Sigmoid colon (tissue), 4 donors: ENCODE results near the gene ACTL8.

Source experiments
- EP300 ChIP-seq, 4 donors: sonication (generic); formaldehyde crosslinking; IDR thresholded peaks; one replicate each; pipeline ENCODE4 v1.6.1; 2017; ENCODE audit warnings: antibody characterized with exemption in 4 of 4
- POLR2A ChIP-seq, 2 donors: fragments of 450-650 bp; IDR thresholded peaks; one replicate each; pipeline ENCODE4 v1.6.1; 2016; ENCODE audit warnings: antibody characterized with exemption in 2 of 2, mild to moderate bottlenecking in 2 of 2, moderate library complexity in 2 of 2
- POLR2AphosphoS5 ChIP-seq, 4 donors: sonication (generic); formaldehyde crosslinking; IDR thresholded peaks; one replicate each; pipeline ENCODE4 v1.6.1; 2017; ENCODE audit warnings: antibody characterized with exemption in 4 of 4
- TF ChIP-seq, protein P1 (sequence below), 4 experiments: fragments of 450-650 bp in 3 of 4; fragments of 200-600 bp in 1 of 4; IDR thresholded peaks; one replicate each; pipeline ENCODE4 v1.5.1; 2016 to 2019; ENCODE audit warnings: antibody characterized with exemption in 4 of 4, mild to moderate bottlenecking in 3 of 4, moderate library complexity in 2 of 4

GRCh38 chr1:17743925-17744324 lies 11.2 kb upstream of the ACTL8 start:
- TF ChIP-seq, protein P1, sequence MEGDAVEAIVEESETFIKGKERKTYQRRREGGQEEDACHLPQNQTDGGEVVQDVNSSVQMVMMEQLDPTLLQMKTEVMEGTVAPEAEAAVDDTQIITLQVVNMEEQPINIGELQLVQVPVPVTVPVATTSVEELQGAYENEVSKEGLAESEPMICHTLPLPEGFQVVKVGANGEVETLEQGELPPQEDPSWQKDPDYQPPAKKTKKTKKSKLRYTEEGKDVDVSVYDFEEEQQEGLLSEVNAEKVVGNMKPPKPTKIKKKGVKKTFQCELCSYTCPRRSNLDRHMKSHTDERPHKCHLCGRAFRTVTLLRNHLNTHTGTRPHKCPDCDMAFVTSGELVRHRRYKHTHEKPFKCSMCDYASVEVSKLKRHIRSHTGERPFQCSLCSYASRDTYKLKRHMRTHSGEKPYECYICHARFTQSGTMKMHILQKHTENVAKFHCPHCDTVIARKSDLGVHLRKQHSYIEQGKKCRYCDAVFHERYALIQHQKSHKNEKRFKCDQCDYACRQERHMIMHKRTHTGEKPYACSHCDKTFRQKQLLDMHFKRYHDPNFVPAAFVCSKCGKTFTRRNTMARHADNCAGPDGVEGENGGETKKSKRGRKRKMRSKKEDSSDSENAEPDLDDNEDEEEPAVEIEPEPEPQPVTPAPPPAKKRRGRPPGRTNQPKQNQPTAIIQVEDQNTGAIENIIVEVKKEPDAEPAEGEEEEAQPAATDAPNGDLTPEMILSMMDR (IDR thresholded peaks at IDR 0.05), result no peak
- TF ChIP-seq POLR2A (IDR thresholded peaks at IDR 0.05) (no peak), POLR2AphosphoS5 (IDR thresholded peaks at IDR 0.05) (no peak), EP300 (IDR thresholded peaks at IDR 0.05) (no peak)
